ENCODE data around the gene RANBP9.

Gene RANBP9

DNA sequence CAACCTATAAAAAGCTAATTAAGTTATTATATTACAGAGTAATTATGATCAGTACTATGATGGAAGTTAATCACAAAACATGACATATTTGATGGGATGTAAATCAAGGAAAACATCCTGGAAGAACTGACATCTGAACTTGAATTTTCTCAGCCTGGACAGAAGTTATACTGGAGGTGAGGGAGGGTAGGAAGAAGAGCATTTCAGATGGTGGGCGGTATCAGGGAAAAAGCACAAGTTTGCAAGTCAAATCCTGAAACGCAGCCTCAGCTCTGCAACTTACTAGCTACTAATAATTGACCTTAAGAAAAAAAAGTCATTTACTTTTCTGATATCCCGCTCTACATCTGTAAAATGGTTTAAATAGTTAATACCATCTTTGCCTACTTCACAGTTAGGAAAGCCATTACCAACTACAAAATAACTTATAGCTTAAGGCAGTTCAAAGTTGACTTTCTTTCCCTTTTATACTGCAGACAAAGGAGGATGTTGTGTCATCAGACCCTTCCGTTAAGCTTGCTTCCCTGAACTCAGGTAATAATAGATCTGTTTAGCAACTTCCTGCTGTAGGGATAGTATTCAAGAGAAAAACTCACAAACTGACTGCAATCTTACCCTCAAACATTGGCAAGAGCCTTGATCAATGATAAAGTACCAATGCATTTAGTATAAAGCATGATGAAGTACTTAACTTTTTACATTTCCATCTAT lies 75.5 kb downstream of the RANBP9 start:
- Mint-ChIP-seq H3K4me1 (peaks cover 34% of the 10 kb centered on the region), H3K27me3 (no peaks in the 10 kb centered on the region), H3K27ac (peak overlapping the region; percentile 45), H3K9me3 (no peaks in the 10 kb centered on the region), H3K36me3 (peaks cover 58% of the 10 kb centered on the region), H3K4me3 (no peak overlapping the region)
- CTCF ChIA-PET = interaction anchor here (1.0 to 3.4 kb wide), 3 partner anchors 12 to 143 kb away, joined by 3 to 19 read pairs (median 3); partner anchors contain the start of gene NOL7
- no peak for DNase-seq

DNA sequence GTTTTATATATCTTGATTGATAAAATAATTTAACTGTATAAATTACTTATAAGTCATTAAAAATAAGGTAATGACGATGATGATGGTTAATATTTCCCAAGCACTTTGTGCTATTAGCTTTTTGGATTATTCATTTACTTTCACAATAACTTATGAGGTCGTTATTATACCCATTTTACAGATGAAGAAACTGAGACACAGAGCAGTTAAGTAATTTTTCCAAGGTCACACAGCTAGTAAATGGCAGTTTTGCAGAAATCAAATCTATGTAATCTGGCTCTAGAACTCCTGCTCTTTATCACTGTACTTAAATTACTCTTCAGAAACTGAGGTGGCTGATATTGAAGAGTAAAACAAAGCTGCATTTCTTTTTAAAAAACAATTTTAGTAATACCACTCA lies 78.3 kb downstream of the RANBP9 start:
- H3K36me3 Mint-ChIP-seq = peaks cover 66% of the 10 kb centered on the region
- H3K9me3 Mint-ChIP-seq = no peaks in the 10 kb centered on the region
- no peak overlapping the region for H3K4me3 Mint-ChIP-seq
- H3K4me1 Mint-ChIP-seq = peaks cover 34% of the 10 kb centered on the region
- H3K27me3 Mint-ChIP-seq = no peaks in the 10 kb centered on the region
- no peak for DNase-seq
- CTCF ChIA-PET = interaction anchor here (1.4 to 3.4 kb wide), 2 partner anchors 9 to 59 kb away, joined by 4 to 19 read pairs; partner anchors contain the start of gene SIRT5
- H3K27ac Mint-ChIP-seq = no peak overlapping the region

DNA sequence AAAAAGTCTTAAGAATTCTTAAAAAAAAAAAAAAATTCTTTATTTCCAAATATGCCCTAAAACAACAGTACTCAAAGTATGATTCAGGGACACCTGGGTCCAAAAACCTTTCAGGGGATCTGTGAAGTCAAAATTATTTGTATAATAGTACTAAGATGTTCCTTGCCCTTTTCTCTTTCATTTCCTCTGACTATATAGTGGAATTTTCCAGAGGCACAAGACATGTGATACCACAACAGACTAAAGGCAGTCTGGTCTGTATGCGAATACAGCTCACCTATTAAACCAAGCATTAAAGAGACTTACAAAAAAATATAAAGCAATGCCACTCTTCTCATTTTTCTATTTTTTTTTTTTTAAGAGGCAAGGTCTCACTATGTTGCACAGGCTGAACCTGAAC lies 81.1 kb downstream of the RANBP9 start:
- DNase-seq = no peak
- CTCF ChIA-PET = interaction anchor here (3.7 kb wide), 1 partner anchor 15 kb away, joined by 10 read pairs; the partner anchor contains the start of gene NOL7
- no peak overlapping the region for H3K4me3 Mint-ChIP-seq

DNA sequence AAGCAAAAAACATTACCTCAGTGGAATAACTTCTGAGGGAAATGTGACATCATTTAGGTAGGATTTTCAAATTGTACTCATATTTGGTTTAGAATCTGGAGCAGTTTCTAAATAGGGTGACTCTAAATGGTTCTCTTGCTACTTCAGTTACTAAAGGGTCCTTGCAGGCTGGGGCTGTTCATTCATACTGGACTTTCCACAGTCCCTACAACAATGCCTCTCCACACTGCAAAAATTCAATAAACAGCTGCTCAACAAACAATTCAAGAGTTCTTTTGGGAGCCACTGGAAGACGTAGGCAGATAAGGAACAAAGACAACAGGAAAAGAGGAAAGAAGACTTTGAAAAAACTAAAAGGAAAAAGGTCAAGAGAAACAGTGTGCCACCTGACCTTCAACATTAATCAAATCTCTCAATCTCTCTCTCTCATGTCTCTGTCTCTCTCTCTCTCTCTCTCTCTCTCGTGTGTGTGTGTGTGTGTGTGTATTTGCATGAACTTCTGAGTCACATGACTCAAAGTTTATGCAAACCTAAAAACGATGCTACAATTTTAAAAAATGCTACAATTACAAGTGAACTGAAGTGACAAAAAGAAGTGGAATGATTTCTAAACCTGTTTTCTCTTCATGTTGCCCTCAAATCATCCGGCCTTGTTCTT lies 82.0 kb downstream of the RANBP9 start:
- Mint-ChIP-seq H3K9me3 (no peaks in the 10 kb centered on the region), H3K4me3 (no peak overlapping the region), H3K27ac (no peak overlapping the region), H3K27me3 (no peaks in the 10 kb centered on the region), H3K36me3 (peaks cover 62% of the 10 kb centered on the region), H3K4me1 (peaks cover 8% of the 10 kb centered on the region)
- DNase-seq = no peak
- CTCF ChIA-PET = interaction anchor here (0.6 to 3.7 kb wide), 2 partner anchors 14 to 96 kb away, joined by 3 to 10 read pairs; partner anchors contain the start of gene NOL7

More for the DNA sequence above, 81.1 kb downstream of the RANBP9 start:
- H3K36me3 Mint-ChIP-seq = peaks cover 64% of the 10 kb centered on the region
- no peaks in the 10 kb centered on the region for H3K9me3 Mint-ChIP-seq
- H3K27ac Mint-ChIP-seq = no peak overlapping the region
- H3K4me1 Mint-ChIP-seq = peaks cover 11% of the 10 kb centered on the region
- H3K27me3 Mint-ChIP-seq = no peaks in the 10 kb centered on the region

DNA sequence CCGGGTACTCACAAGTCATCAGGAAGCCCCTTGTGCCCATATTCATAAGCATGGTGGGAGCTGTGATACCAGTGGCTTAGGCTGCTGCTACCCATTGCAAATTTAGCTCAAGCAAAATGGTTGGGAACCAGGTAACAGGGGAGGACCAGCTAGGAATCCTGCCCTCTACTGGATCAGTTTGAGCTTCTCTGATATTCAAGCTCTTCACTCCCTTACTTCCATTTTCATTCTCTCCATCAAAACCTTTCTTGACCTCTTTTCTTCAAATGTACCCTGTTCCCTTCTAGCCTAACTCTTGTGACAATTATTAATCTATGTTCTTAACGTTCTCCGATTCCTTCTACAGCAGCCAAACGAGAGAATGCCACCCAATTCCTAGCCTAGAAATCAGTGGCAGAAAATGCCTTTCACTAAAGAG lies 86.8 kb downstream of the RANBP9 start:
- H3K36me3 Mint-ChIP-seq = peaks cover 67% of the 10 kb centered on the region
- peak; percentile 37 for DNase-seq
- H3K27me3 Mint-ChIP-seq = no peaks in the 10 kb centered on the region

DNA sequence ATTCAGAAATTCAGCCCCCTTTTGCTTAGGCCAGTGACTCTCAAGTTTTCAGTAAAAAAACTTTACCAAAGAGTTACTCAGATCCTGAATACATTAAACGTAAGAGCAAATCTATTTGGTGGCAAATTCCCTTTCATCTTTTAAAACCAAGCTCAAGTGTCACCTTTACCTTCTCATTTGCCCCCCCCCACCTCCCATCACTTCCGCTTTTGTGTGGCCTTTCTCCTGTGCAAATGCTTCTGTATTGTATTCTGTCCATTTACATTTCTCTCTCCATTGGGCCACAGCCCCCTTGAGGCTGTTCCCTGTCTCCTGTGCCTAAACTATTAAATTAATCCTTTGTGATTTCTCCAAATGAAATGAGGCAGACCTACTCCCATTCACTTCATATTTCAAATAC lies 94.6 kb downstream of the RANBP9 start:
- peaks cover 38% of the 10 kb centered on the region for H3K36me3 Mint-ChIP-seq

More for the DNA sequence above, 86.8 kb downstream of the RANBP9 start:
- peaks cover 7% of the 10 kb centered on the region for H3K4me1 Mint-ChIP-seq
- no peak overlapping the region for H3K4me3 Mint-ChIP-seq
- CTCF ChIA-PET = interaction anchor here (0.7 to 2.0 kb wide), 13 partner anchors 9 to 1630 kb away, joined by 3 to 21 read pairs (median 4); partner anchors contain the start of genes NOL7 and SIRT5
- peak overlapping the region; percentile 8 for H3K27ac Mint-ChIP-seq
- H3K9me3 Mint-ChIP-seq = no peaks in the 10 kb centered on the region

DNA sequence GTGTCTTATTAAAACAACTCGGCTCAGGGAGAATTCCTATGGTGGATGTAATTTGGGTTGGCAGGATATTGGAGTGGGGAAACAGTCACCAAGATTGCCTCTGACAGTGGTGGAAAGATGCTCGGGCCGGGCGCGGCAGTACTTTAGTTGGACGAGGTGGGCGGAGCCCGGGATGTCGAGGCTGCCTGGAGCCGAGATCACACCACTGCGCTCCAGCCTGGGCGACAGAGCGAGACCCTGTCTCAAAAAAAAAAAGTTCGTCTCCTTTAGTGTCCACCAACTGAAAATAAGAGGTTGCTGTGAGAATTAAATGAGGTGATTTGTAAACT lies 95.9 kb downstream of the RANBP9 start:
- Mint-ChIP-seq H3K27ac (peak overlapping the region; percentile 94), H3K4me1 (peaks cover 57% of the 10 kb centered on the region), H3K4me3 (peak overlapping the region; percentile 93), H3K27me3 (peaks cover 5% of the 10 kb centered on the region), H3K9me3 (no peaks in the 10 kb centered on the region), H3K36me3 (peaks cover 33% of the 10 kb centered on the region)
- DNase-seq = peak; percentile 64
- CTCF ChIA-PET = interaction anchor here (0.6 to 3.3 kb wide), 12 partner anchors 9 to 451 kb away, joined by 3 to 21 read pairs (median 4); partner anchors contain the start of genes RANBP9 and SIRT5

More for the DNA sequence above, 94.6 kb downstream of the RANBP9 start:
- Mint-ChIP-seq H3K4me3 (peak overlapping the region; percentile 93), H3K27ac (peak overlapping the region; percentile 66), H3K9me3 (no peaks in the 10 kb centered on the region), H3K4me1 (peaks cover 50% of the 10 kb centered on the region), H3K27me3 (peaks cover 5% of the 10 kb centered on the region)
- no peak for DNase-seq
- CTCF ChIA-PET = interaction anchor here (1.0 to 3.3 kb wide), 5 partner anchors 8 to 450 kb away, joined by 3 to 21 read pairs (median 14); partner anchors contain the start of gene RANBP9

DNA sequence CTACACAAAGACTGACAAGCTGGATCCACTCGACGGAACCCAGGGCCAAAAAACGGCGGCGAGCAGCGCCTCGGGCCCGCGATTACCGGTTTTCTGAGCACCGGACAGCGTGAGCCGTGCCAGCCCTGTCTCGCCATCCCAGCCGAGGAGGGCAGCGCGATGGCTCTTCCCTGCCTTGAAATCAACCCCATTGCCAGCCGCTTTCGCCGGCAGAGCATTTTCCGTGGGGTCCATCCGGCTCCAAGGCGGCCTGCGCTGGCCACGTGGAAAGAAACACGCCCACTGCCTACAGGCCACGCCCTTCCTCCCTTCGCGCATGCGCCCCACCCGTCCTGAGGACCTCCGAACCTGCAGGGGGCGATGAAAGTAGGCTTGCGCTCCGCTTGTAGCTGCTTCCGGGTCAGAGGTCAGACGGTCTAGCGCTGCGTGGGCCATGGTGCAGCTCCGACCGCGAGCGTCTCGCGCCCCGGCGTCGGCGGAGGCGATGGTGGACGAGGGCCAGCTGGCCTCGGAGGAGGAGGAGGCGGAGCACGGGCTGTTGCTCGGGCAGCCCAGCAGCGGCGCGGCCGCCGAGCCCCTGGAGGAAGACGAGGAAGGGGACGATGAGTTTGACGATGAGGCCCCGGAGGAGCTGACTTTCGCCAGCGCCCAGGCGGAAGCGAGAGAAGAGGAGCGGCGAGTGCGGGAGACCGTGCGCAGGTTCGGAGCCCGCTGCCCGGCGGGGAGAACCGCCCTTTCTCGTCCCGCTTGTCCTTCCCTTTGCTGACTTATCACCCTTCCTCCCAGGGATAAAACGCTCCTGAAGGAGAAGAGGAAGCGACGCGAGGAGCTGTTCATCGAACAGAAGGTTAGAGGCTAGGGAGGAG lies 96.5 kb downstream of the RANBP9 start, which contains the start of gene NOL7:
Gene NOL7 (plus strand): TSS at position 410 of the 866 bp plus-strand sequence. CDS start 24 bp downstream, at position 434.
- Mint-ChIP-seq H3K36me3 (peaks cover 33% of the 10 kb centered on the region), H3K4me1 (peaks cover 57% of the 10 kb centered on the region)

DNA sequence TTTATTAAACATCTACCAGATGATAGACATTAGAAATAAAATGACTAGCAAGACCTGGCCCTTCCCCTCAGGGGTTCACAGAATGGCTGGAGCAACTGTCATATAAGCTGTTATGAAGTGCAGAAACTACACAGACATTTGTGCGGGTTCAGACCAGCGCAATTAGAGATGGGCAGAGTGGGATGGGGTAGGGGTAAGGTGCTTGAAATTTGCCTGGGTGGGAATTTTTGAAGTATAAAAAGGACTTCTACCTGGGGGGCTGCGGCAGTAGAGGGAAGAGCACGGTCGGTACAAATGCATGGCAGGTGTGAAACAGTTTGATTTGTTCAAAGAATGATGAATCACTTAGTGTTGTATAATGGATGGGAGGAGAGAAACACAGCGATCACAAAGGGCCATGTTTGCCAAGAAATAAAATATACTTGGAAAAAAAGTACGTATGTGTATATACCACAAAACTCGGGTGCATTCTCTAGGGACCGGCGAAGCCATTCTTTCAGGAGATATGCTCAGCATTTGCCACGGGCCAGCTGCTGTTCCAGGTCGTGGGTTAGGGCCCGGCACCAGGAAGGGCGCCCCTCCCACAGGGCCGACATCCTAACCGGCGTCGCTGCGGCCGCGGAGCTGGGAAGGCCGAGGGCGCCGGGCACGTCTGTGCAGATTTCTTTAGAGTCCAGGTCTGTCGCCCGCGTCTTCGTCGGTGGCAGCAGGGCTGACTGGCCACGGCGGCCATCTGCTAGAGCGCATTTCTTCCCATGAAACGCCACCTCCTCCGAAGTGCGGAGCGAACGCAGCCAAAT lies 97.3 kb downstream of the RANBP9 start:
- no peak for DNase-seq
- peaks cover 57% of the 10 kb centered on the region for H3K4me1 Mint-ChIP-seq

More for the DNA sequence above, 96.5 kb downstream of the RANBP9 start, which contains the start of gene NOL7:
- peak within 1 kb of the TSS; percentile 94 for H3K27ac Mint-ChIP-seq
- H3K9me3 Mint-ChIP-seq = no peaks in the 10 kb centered on the region
- peak; percentile 99 for DNase-seq
- CTCF ChIA-PET = interaction anchor here (0.6 to 3.3 kb wide), 11 partner anchors 10 to 279 kb away, joined by 3 to 21 read pairs (median 4); partner anchors contain the start of genes RANBP9 and SIRT5
- peak within 1 kb of the TSS; percentile 93 for H3K4me3 Mint-ChIP-seq
- H3K27me3 Mint-ChIP-seq = peaks cover 5% of the 10 kb centered on the region

DNA sequence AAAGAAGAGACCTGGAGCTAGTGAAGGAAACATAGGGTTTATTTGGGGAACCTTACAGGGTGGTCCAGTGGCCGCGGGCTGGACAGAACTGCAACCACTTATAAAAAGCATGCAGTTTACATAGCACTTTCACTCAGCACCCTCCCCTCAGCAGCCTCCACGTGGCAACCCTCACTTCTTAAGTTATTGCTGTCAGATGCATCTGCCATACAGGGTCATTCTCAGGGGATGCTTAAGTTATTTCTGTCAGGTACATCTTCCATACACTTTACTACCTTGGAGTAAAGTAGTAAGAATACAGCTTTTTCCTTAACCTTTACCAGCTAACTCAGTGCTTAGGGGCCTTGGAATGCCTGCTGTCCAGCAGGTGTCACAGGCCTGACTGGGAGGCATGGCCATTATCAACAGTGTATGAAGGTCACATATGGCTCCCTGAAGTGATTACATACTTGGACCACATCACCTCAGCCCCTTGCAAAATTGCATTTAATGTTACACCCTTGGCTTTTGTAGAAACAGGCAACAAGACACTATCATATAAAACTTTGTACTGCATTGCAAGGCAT lies 98.5 kb downstream of the RANBP9 start:
- Mint-ChIP-seq H3K36me3 (peaks cover 21% of the 10 kb centered on the region), H3K4me3 (no peak overlapping the region), H3K27me3 (peaks cover 5% of the 10 kb centered on the region), H3K27ac (no peak overlapping the region), H3K4me1 (peaks cover 53% of the 10 kb centered on the region), H3K9me3 (no peaks in the 10 kb centered on the region)
- CTCF ChIA-PET = interaction anchor here (2.2 to 3.2 kb wide), 2 partner anchors 12 to 38 kb away, joined by 5 to 18 read pairs; partner anchors contain the start of gene SIRT5
- DNase-seq = no peak

More for the DNA sequence above, 97.3 kb downstream of the RANBP9 start:
- H3K27me3 Mint-ChIP-seq = peaks cover 5% of the 10 kb centered on the region
- H3K4me3 Mint-ChIP-seq = peak overlapping the region; percentile 93
- H3K27ac Mint-ChIP-seq = peak overlapping the region; percentile 94
- peaks cover 28% of the 10 kb centered on the region for H3K36me3 Mint-ChIP-seq
- CTCF ChIA-PET = interaction anchor here (0.7 to 3.3 kb wide), 8 partner anchors 11 to 279 kb away, joined by 3 to 21 read pairs (median 8); partner anchors contain the start of genes RANBP9 and SIRT5
- H3K9me3 Mint-ChIP-seq = no peaks in the 10 kb centered on the region

DNA sequence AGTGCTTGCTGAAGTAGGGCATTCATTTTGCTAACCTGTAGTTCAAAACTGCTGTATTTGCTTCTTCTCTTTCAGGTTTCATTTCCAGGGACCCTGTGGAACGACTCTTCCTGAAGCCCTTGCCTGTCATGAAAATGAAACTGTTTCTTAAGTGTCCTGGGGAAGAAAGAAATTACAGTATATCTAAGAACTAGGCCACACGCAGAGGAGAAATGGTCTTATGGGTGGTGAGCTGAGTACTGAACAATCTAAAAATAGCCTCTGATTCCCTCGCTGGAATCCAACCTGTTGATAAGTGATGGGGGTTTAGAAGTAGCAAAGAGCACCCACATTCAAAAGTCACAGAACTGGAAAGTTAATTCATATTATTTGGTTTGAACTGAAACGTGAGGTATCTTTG lies 99.9 kb downstream of the RANBP9 start:
- Mint-ChIP-seq H3K4me1 (peaks cover 44% of the 10 kb centered on the region), H3K4me3 (no peak overlapping the region), H3K9me3 (no peaks in the 10 kb centered on the region), H3K36me3 (peaks cover 11% of the 10 kb centered on the region), H3K27ac (peak overlapping the region; percentile 53), H3K27me3 (peaks cover 5% of the 10 kb centered on the region)
- CTCF ChIA-PET = interaction anchor here (2.2 to 3.2 kb wide), 2 partner anchors 13 to 37 kb away, joined by 5 to 18 read pairs; partner anchors contain the start of gene SIRT5
- no peak for DNase-seq

DNA sequence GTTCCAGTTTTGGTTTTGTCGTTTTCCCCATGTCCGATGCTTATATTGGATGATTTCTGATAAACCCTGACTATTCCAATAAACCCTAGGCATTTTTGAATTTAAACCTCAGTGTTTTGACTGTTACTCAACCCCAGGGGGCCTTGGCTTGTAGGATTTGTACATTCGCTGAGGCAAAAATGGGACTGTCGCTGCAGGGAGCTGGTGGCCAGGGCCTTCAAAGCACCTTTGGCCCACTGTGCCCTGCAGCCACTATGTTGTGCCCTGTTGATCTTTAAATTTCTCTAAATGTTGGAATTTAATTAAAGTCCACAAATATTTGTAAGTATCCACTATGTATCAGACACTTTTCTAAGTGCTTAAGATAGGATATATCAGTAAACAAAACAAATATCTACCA lies 106.0 kb downstream of the RANBP9 start:
- no peak overlapping the region for H3K27ac Mint-ChIP-seq

More for the DNA sequence above, 106.0 kb downstream of the RANBP9 start:
- Mint-ChIP-seq H3K9me3 (no peaks in the 10 kb centered on the region), H3K4me1 (no peaks in the 10 kb centered on the region), H3K27me3 (no peaks in the 10 kb centered on the region), H3K4me3 (no peak overlapping the region), H3K36me3 (peaks cover 14% of the 10 kb centered on the region)
- CTCF ChIA-PET = interaction anchor here (1.0 to 1.1 kb wide), 2 partner anchors 10 to 31 kb away, joined by 4 read pairs; partner anchors contain the start of genes NOL7 and SIRT5
- no peak for DNase-seq
